Subcutaneous abdominal adipose tissue (tissue), 5 donors: Measurements from ENCODE around the gene RNF225.
"Not testable (repeated sequence)": the region's sequence is repeated elsewhere in the genome, so short reads cannot be mapped to it uniquely, and the experiment has no call there.

ENCODE experiments used
- H3K27ac ChIP-seq: one replicate; pipeline ENCODE4 v1.7.0; 2013; ENCODE audit warnings: low read depth, mild to moderate bottlenecking, inconsistent platforms, low read length, moderate library complexity
- H3K27me3 ChIP-seq, 5 donors: one replicate each; pipeline ENCODE4 v1.7.0; 2013; ENCODE audit warnings: low read length in 5 of 5, inconsistent platforms in 1 of 5; ENCODE audit not compliant: control insufficient read depth in 5 of 5, insufficient read depth in 4 of 5
- H3K36me3 ChIP-seq, 5 donors: one replicate each; pipeline ENCODE4 v1.7.0; 2013; ENCODE audit warnings: low read length in 5 of 5; ENCODE audit not compliant: control insufficient read depth in 5 of 5, insufficient read depth in 5 of 5
- H3K4me1 ChIP-seq, 5 donors: one replicate each; pipeline ENCODE4 v1.7.0; 2013; ENCODE audit warnings: low read length in 5 of 5, mild to moderate bottlenecking in 3 of 5, moderate library complexity in 1 of 5; ENCODE audit not compliant: control insufficient read depth in 5 of 5, insufficient read depth in 5 of 5
- H3K4me3 ChIP-seq, 5 donors: one replicate each; pipeline ENCODE4 v1.7.0; 2013; ENCODE audit warnings: low read length in 5 of 5, low read depth in 1 of 5
- H3K9ac ChIP-seq, 5 donors: one replicate each; pipeline ENCODE4 v1.7.0; 2013; ENCODE audit warnings: low read length in 5 of 5, mild to moderate bottlenecking in 4 of 5, moderate library complexity in 3 of 5
- H3K9me3 ChIP-seq, 5 donors: one replicate each; pipeline ENCODE4 v1.7.0; 2013; ENCODE audit warnings: low read length in 5 of 5; ENCODE audit not compliant: control insufficient read depth in 5 of 5
- donor health status: healthy.
- donor health status: healthy.
- donor health status: healthy.
- donor health status: healthy.
- donor health status: healthy.

The RNF225 gene

DNA sequence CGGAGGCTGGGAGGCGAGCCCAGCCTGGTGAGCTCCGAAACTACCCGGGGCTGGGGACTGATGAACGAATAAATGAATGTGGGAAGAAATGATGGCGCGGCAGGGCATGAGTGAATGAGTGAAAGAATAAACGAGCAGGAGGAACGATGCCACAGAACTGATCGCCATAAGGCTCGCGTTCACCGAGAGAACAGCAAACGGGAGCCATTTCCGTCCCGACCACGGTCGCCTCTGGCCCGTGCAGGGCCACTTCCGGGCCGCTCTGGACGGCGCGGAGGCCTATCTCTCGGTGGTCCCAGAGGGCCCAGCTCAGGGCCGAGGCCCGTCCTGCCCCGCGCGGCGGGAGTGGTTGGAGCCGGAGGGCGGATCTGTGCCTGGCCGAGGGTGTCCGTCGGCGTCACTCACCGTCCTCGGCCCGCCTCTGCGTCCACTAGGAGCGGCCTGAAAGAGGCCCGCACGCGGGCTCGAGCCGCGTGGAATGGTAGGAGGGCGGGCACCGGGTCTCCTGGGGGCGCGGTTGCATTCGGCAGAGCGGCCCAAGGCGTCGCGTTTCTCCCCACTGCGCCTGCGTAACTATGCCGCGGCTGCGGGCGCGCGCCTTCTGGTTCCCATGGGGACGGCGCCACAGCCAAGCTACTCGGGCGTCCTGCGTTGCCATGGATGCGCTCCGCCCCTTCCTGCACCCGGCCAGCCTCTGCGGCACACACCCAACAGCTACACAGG lies 33.0 kb upstream of the RNF225 start, which contains the start of gene ZNF497:
Gene ZNF497, minus strand, starts transcription at position 480 of the 723 bp plus-strand sequence. CDS start 5,116 bp downstream, outside the sequence.
- peak within 1 kb of the TSS; percentile 77 to 95 (median 92) for H3K9ac ChIP-seq
- peak within 1 kb of the TSS; percentile 79 to 98 (median 89) for H3K4me3 ChIP-seq
- peaks cover 0 to 13% (median 11%) of the 10 kb centered on the region in 5 donors for H3K4me1 ChIP-seq
- peaks cover 0 to 7% (median 4%) of the 10 kb centered on the region in 5 donors for H3K27me3 ChIP-seq
- H3K9me3 ChIP-seq, result no peaks in the 10 kb centered on the region
- no peaks in the 10 kb centered on the region for H3K36me3 ChIP-seq
- peak within 1 kb of the TSS; percentile 96 for H3K27ac ChIP-seq

GRCh38 chr19:58364146-58364545 lies 31.3 kb upstream of the RNF225 start:
- Histone ChIP-seq H3K9me3 (no peaks in the 10 kb centered on the region), H3K9ac (no peak overlapping the region), H3K27me3 (no peaks in the 10 kb centered on the region), H3K36me3 (peaks cover 0 to 3% (median 0%) of the 10 kb centered on the region in 5 donors), H3K4me1 (peaks cover 0 to 13% (median 8%) of the 10 kb centered on the region in 5 donors), H3K27ac (no peak overlapping the region), H3K4me3 (no peak overlapping the region)

- H3K4me1 ChIP-seq, result peaks cover 0 to 9% (median 5%) of the 10 kb centered on the region in 5 donors
- H3K9me3 ChIP-seq, result no peaks in the 10 kb centered on the region
- no peak overlapping the region for H3K4me3 ChIP-seq
- peaks cover 0 to 3% (median 0%) of the 10 kb centered on the region in 5 donors for H3K36me3 ChIP-seq
- H3K27ac ChIP-seq, result no peak overlapping the region
- no peaks in the 10 kb centered on the region for H3K27me3 ChIP-seq
- H3K9ac ChIP-seq, result no peak overlapping the region
Measured at GRCh38 chr19:58366585-58367430, 28.6 kb upstream of the RNF225 start.

GRCh38 chr19:58367698-58368454 lies 27.6 kb upstream of the RNF225 start:
- no peak overlapping the region for H3K9ac ChIP-seq
- H3K36me3 ChIP-seq, result peaks cover 0 to 3% (median 0%) of the 10 kb centered on the region in 5 donors
- no peak overlapping the region for H3K4me3 ChIP-seq
- no peak overlapping the region for H3K27ac ChIP-seq
- H3K9me3 ChIP-seq, result no peaks in the 10 kb centered on the region
- no peaks in the 10 kb centered on the region for H3K27me3 ChIP-seq
- peaks cover 0 to 4% (median 0%) of the 10 kb centered on the region in 5 donors for H3K4me1 ChIP-seq

- Histone ChIP-seq H3K9ac (no peak overlapping the region), H3K27ac (no peak overlapping the region), H3K4me1 (peaks cover 0 to 4% (median 0%) of the 10 kb centered on the region in 5 donors), H3K36me3 (peaks cover 0 to 3% (median 0%) of the 10 kb centered on the region in 5 donors), H3K27me3 (no peaks in the 10 kb centered on the region), H3K9me3 (no peaks in the 10 kb centered on the region), H3K4me3 (no peak overlapping the region)
Measured at GRCh38 chr19:58368561-58369360, 26.7 kb upstream of the RNF225 start.

DNA sequence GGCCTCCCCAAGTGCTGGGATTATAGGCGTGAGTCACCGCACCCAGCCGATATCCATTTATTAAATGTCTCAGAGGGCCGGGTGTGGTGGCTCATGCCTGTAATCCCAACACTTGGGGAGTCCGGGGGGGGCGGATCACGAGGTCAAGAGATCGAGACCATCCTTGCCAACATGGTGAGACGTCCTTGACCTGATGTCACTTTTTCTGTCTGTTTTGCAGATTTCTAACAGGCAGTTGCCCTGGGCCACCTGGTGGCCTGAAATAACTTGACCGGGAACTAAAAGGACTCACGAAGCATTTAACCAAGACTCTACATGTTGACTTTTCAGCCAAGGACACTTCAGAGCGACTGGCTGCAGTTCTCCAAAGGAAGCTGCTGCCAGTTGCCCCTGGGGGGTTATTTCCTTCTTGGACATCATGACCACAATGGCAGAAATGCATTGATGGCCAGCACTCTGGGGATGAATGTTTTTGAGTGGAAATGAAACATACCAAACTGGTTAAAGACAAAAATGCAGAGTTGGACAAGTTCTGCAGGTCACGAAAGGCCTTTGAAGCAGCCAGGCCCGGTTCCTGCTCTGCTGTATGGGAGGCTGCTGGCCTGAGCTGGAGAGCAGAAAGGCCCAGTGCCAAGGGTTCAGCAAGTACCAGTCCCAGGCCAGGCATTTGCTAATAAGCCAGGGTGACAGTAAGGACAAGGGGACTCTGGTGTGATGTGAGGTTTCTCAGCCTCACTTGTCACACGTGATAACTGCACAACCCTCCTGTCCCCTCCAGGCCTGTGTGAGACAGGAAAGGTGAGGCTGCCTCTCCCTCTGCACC lies 22.9 kb upstream of the RNF225 start:
- H3K9ac ChIP-seq, result no peak overlapping the region
- peaks cover 0 to 4% (median 0%) of the 10 kb centered on the region in 5 donors for H3K4me1 ChIP-seq
- peaks cover 0 to 3% (median 0%) of the 10 kb centered on the region in 5 donors for H3K36me3 ChIP-seq
- no peaks in the 10 kb centered on the region for H3K9me3 ChIP-seq
- no peaks in the 10 kb centered on the region for H3K27me3 ChIP-seq
- no peak overlapping the region for H3K27ac ChIP-seq
- H3K4me3 ChIP-seq, result no peak overlapping the region

DNA sequence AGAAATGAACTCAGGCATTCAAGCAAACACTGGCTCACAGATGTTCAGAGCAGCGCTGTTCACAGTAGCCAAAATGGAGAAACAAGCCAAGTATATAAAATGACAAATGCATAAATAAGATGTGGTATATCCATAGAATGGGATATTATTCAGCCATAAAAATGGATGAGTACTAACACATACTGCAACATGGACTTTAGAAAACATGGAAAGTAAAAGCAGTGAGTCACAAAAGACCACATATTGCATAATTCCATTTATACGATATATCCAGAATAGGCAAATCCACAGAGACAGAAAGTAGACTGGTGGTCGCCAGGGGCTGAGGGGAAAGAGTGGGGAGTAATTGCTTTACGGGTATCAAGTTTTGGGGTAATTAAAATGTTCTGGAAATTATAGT lies 21.3 kb upstream of the RNF225 start:
- H3K9ac ChIP-seq, result no peak overlapping the region
- no peak overlapping the region for H3K27ac ChIP-seq
- no peak overlapping the region for H3K4me3 ChIP-seq
- H3K9me3 ChIP-seq, result no peaks in the 10 kb centered on the region
- H3K4me1 ChIP-seq, result peaks cover 0 to 4% (median 0%) of the 10 kb centered on the region in 5 donors
- no peaks in the 10 kb centered on the region for H3K36me3 ChIP-seq
- no peaks in the 10 kb centered on the region for H3K27me3 ChIP-seq

- peaks cover 7 to 24% (median 19%) of the 10 kb centered on the region in 5 donors for H3K4me1 ChIP-seq
- not testable (repeated sequence) for H3K27ac ChIP-seq, H3K4me3 ChIP-seq, H3K9ac ChIP-seq, H3K27me3 ChIP-seq, H3K36me3 ChIP-seq, H3K9me3 ChIP-seq
Measured at GRCh38 chr19:58376724-58377123, 18.7 kb upstream of the RNF225 start.
